GM23248 (cell line): ENCODE results near the gene CCM2.

Experiments used
- EZH2 ChIP-seq: fragments of 200-600 bp; sonication (generic); IDR thresholded peaks from 2 replicates; pipeline ENCODE4 v1.6.1; 2018; ENCODE audit warnings: antibody characterized with exemption, mild to moderate bottlenecking; ENCODE audit not compliant: insufficient read depth, poor library complexity, severe bottlenecking
- EZH2phosphoT487 ChIP-seq: fragments of 200-600 bp; sonication (generic); IDR thresholded peaks from 2 replicates; pipeline ENCODE4 v1.6.1; 2018; ENCODE audit warnings: antibody characterized with exemption, moderate library complexity, mild to moderate bottlenecking, low read depth; ENCODE audit not compliant: insufficient read depth

DNA sequence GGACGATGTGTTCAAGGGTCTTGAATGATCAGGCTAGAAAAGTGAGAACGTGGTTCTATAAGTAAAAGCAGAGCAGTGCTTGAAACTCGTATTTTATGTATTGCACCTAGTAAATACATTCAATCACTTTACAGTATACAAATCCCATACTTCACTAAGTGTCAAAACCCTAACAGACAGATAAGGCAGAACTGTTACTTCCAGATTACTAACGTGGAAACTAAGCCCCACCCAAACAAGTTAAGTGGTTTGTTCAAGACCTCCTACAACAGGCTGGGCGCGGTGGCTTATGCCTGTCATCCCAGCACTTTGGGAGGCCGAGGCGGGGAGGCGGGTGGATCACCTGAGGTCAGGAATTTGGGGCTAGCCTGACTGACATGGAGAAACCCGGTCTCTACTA is 12.0 kb upstream of the CCM2 start:
- TF ChIP-seq EZH2 (no peak), EZH2phosphoT487 (no peak)
